ENCODE measurements around the gene SLC39A2. TPM values are rescaled to one million over a fixed set of nuclear protein-coding genes. Genes with fewer than 3 reads are reported as not detected.

Gene SLC39A2
- total and polyA plus RNA-seq, 2 experiments from 2014 or later, result not detected

- TF ChIP-seq JUNB (IDR thresholded peaks at IDR 0.05; ENCODE audit: unreplicated experiment), result no peak
- TF ChIP-seq CREB1 (CRISPR knock-in tag; IDR thresholded peaks at IDR 0.05; ENCODE audit: low read depth), result no peak
- TF ChIP-seq STAT1 (IDR thresholded peaks at IDR 0.05; ENCODE audit: unreplicated experiment), result no peak
- no peak for TF ChIP-seq ZNF331 (CRISPR knock-in tag; IDR thresholded peaks at IDR 0.05; ENCODE audit: low read depth)
- TF ChIP-seq REST (IDR thresholded peaks at IDR 0.05; ENCODE audit: unreplicated experiment), result no peak
- TF ChIP-seq EZH2phosphoT487 (IDR thresholded peaks at IDR 0.05; ENCODE audit: unreplicated experiment), result no peak
Measured at GRCh38 chr14:21036751-21037150, 37.7 kb downstream of the SLC39A2 start (continued).

- H3K27me3 Mint-ChIP-seq (ENCODE audit: insufficient read depth, low read depth, poor library complexity), result peaks cover 19% of the 10 kb centered on the region
- ATAC-seq, result no peak
- no peak overlapping the region for H3K4me3 Mint-ChIP-seq
- no peak overlapping the region for H3K4me2 ChIP-seq
- no peaks in the 10 kb centered on the region for H3K27me3 ChIP-seq (ENCODE audit: insufficient read depth)
- H2AFZ ChIP-seq, result no peak overlapping the region
- H3K4me1 ChIP-seq (ENCODE audit: insufficient read depth), result peaks cover 10% of the 10 kb centered on the region
- H3K9me3 Mint-ChIP-seq, result no peaks in the 10 kb centered on the region
- no peak overlapping the region for H3K27ac ChIP-seq (ENCODE audit: low read depth)
- TF ChIP-seq EZH2 (IDR thresholded peaks at IDR 0.05; ENCODE audit: low read depth, unreplicated experiment) (no peak), REST (IDR thresholded peaks at IDR 0.05; ENCODE audit: unreplicated experiment) (no peak)
- H3K4me3 ChIP-seq, result no peak overlapping the region
- H3K9me2 ChIP-seq (ENCODE audit: insufficient read depth), result no peaks in the 10 kb centered on the region
- H3F3A ChIP-seq (replicated peaks; ENCODE audit: low read depth), result no peaks in the 10 kb centered on the region
- H3K36me3 Mint-ChIP-seq (ENCODE audit: low read depth), result no peaks in the 10 kb centered on the region; the same call in 2 of the 3 replicates
- H4K20me1 ChIP-seq (replicated peaks; ENCODE audit: insufficient read depth), result no peaks in the 10 kb centered on the region
- H3K4me1 Mint-ChIP-seq, result peaks cover 26% of the 10 kb centered on the region
- H3K79me2 ChIP-seq (replicated peaks; ENCODE audit: insufficient read depth), result no peaks in the 10 kb centered on the region
- DNase-seq (ENCODE audit: low spot score), result no peak
- H3K27ac Mint-ChIP-seq, result no peak overlapping the region
- no peaks in the 10 kb centered on the region for H3K36me3 ChIP-seq (ENCODE audit: insufficient read depth)
Measured at GRCh38 chr14:21037156-21037555, 38.1 kb downstream of the SLC39A2 start.
